ENCODE results near the gene CENPU.

Gene CENPU

GRCh38 chr4:184671101-184671500 is 62.8 kb downstream of the CENPU start:
- ATAC-seq (ENCODE audit: low read depth) (peak; percentile 89), DNase-seq (ENCODE audit: low spot score) (no peak)
- H3K27me3 ChIP-seq (ENCODE audit: insufficient read depth, poor library complexity, severe bottlenecking): no peaks in the 10 kb centered on the region
- H3K4me3 ChIP-seq (ENCODE audit: severe bottlenecking): no peak overlapping the region
- H3K27ac ChIP-seq (ENCODE audit: poor library complexity, severe bottlenecking): no peak overlapping the region
- H3K9me3 ChIP-seq (ENCODE audit: severe bottlenecking): no peaks in the 10 kb centered on the region
- peaks cover 8% of the 10 kb centered on the region for H3K4me1 ChIP-seq (ENCODE audit: insufficient read depth, poor library complexity, severe bottlenecking)
- no peak for TF ChIP-seq CTCF (IDR thresholded peaks at IDR 0.05; ENCODE audit: poor library complexity, severe bottlenecking)
- peaks cover 70% of the 10 kb centered on the region for H3K36me3 ChIP-seq (ENCODE audit: low read depth)

GRCh38 chr4:184669251-184669650 is 64.6 kb downstream of the CENPU start:
- no peak for DNase-seq (ENCODE audit: low spot score)
- no peak for TF ChIP-seq CTCF (IDR thresholded peaks at IDR 0.05; ENCODE audit: poor library complexity, severe bottlenecking)
- Histone ChIP-seq H3K9me3 (ENCODE audit: severe bottlenecking) (no peaks in the 10 kb centered on the region), H3K4me1 (ENCODE audit: insufficient read depth, poor library complexity, severe bottlenecking) (peaks cover 8% of the 10 kb centered on the region), H3K4me3 (ENCODE audit: severe bottlenecking) (no peak overlapping the region), H3K27me3 (ENCODE audit: insufficient read depth, poor library complexity, severe bottlenecking) (no peaks in the 10 kb centered on the region), H3K27ac (ENCODE audit: poor library complexity, severe bottlenecking) (no peak overlapping the region), H3K36me3 (ENCODE audit: low read depth) (peaks cover 69% of the 10 kb centered on the region)
- ATAC-seq (ENCODE audit: low read depth): no peak

- DNase-seq (ENCODE audit: low spot score): no peak
- H3K27me3 ChIP-seq (ENCODE audit: insufficient read depth, poor library complexity, severe bottlenecking): no peaks in the 10 kb centered on the region
- no peak overlapping the region for H3K27ac ChIP-seq (ENCODE audit: poor library complexity, severe bottlenecking)
- H3K4me1 ChIP-seq (ENCODE audit: insufficient read depth, poor library complexity, severe bottlenecking): peaks cover 8% of the 10 kb centered on the region
- peaks cover under 1% of the 10 kb centered on the region for H3K9me3 ChIP-seq (ENCODE audit: severe bottlenecking)
- peaks cover 69% of the 10 kb centered on the region for H3K36me3 ChIP-seq (ENCODE audit: low read depth)
- TF ChIP-seq CTCF (IDR thresholded peaks at IDR 0.05; ENCODE audit: poor library complexity, severe bottlenecking): no peak
- H3K4me3 ChIP-seq (ENCODE audit: severe bottlenecking): no peak overlapping the region
- ATAC-seq (ENCODE audit: low read depth): no peak
Observed at GRCh38 chr4:184668511-184669114, 65.3 kb downstream of the CENPU start.

GRCh38 chr4:184668096-184668495 is 65.8 kb downstream of the CENPU start:
- Histone ChIP-seq H3K4me3 (ENCODE audit: severe bottlenecking) (no peak overlapping the region), H3K4me1 (ENCODE audit: insufficient read depth, poor library complexity, severe bottlenecking) (peaks cover 8% of the 10 kb centered on the region), H3K27me3 (ENCODE audit: insufficient read depth, poor library complexity, severe bottlenecking) (no peaks in the 10 kb centered on the region), H3K27ac (ENCODE audit: poor library complexity, severe bottlenecking) (no peak overlapping the region), H3K36me3 (ENCODE audit: low read depth) (peaks cover 71% of the 10 kb centered on the region), H3K9me3 (ENCODE audit: severe bottlenecking) (peaks cover 2% of the 10 kb centered on the region)
- no peak for TF ChIP-seq CTCF (IDR thresholded peaks at IDR 0.05; ENCODE audit: poor library complexity, severe bottlenecking)
- no peak for ATAC-seq (ENCODE audit: low read depth)
- DNase-seq (ENCODE audit: low spot score): no peak

- Histone ChIP-seq H3K27me3 (ENCODE audit: insufficient read depth, poor library complexity, severe bottlenecking) (no peaks in the 10 kb centered on the region), H3K4me1 (ENCODE audit: insufficient read depth, poor library complexity, severe bottlenecking) (peaks cover 8% of the 10 kb centered on the region), H3K4me3 (ENCODE audit: severe bottlenecking) (no peak overlapping the region), H3K9me3 (ENCODE audit: severe bottlenecking) (peaks cover 2% of the 10 kb centered on the region), H3K27ac (ENCODE audit: poor library complexity, severe bottlenecking) (no peak overlapping the region), H3K36me3 (ENCODE audit: low read depth) (peaks cover 71% of the 10 kb centered on the region)
- no peak for DNase-seq (ENCODE audit: low spot score)
- no peak for ATAC-seq (ENCODE audit: low read depth)
- TF ChIP-seq CTCF (IDR thresholded peaks at IDR 0.05; ENCODE audit: poor library complexity, severe bottlenecking): no peak
Observed at GRCh38 chr4:184666670-184667069, 67.2 kb downstream of the CENPU start.

Data from RWPE2 (cell line).